HEK293 (cell line): ENCODE measurements around the gene SYT13.

Experiments used
- CTCF ChIP-seq: fragments of 450-650 bp; formaldehyde crosslinking; IDR thresholded peaks from 2 replicates; pipeline ENCODE4 v1.5.1; 2016; ENCODE audit warnings: missing biosample characterization, missing genetic modification characterization
- HIC1 ChIP-seq: fragments of 450-650 bp; formaldehyde crosslinking; IDR thresholded peaks from 2 replicates; pipeline ENCODE4 v1.5.1; 2016; ENCODE audit warnings: missing biosample characterization, missing genetic modification characterization
- KLF1 ChIP-seq: fragments of 450-650 bp; formaldehyde crosslinking; IDR thresholded peaks from 2 replicates; pipeline ENCODE4 v1.5.1; 2016; ENCODE audit warnings: missing biosample characterization, missing genetic modification characterization
- YY1 ChIP-seq: fragments of 450-650 bp; formaldehyde crosslinking; IDR thresholded peaks from 2 replicates; pipeline ENCODE4 v1.5.1; 2018; ENCODE audit warnings: missing biosample characterization, missing genetic modification characterization
- ZBTB21 ChIP-seq: fragments of 450-650 bp; formaldehyde crosslinking; IDR thresholded peaks from 2 replicates; pipeline ENCODE4 v1.5.1; 2017; ENCODE audit warnings: missing biosample characterization, missing genetic modification characterization
- ZNF169 ChIP-seq: fragments of 450-650 bp; formaldehyde crosslinking; IDR thresholded peaks from 2 replicates; pipeline ENCODE4 v1.5.1; 2016; ENCODE audit warnings: missing biosample characterization, missing genetic modification characterization
- ZNF426 ChIP-seq: fragments of 450-650 bp; formaldehyde crosslinking; IDR thresholded peaks from 2 replicates; pipeline ENCODE4 v1.5.1; 2017; ENCODE audit warnings: missing biosample characterization, missing genetic modification characterization, mild to moderate bottlenecking, inconsistent platforms, moderate library complexity
- ZNF433 ChIP-seq: fragments of 450-650 bp; formaldehyde crosslinking; IDR thresholded peaks from 2 replicates; pipeline ENCODE4 v1.5.1; 2016; ENCODE audit warnings: missing biosample characterization, missing genetic modification characterization, low read depth
- ZNF785 ChIP-seq: fragments of 450-650 bp; formaldehyde crosslinking; IDR thresholded peaks from 2 replicates; pipeline ENCODE4 v1.5.1; 2016; ENCODE audit warnings: missing biosample characterization, missing genetic modification characterization
- TF ChIP-seq, protein P1 (sequence below): fragments of 450-650 bp; formaldehyde crosslinking; conservative IDR thresholded peaks from 2 replicates; pipeline ENCODE4 v1.5.1; 2016; ENCODE audit warnings: low read depth, missing biosample characterization, missing genetic modification characterization
- TF ChIP-seq, protein P2 (sequence below): fragments of 450-650 bp; formaldehyde crosslinking; IDR thresholded peaks from 2 replicates; pipeline ENCODE4 v1.5.1; 2016; ENCODE audit warnings: missing biosample characterization, missing genetic modification characterization
- TF ChIP-seq, protein P3 (sequence below): fragments of 450-650 bp; formaldehyde crosslinking; IDR thresholded peaks from 2 replicates; pipeline ENCODE4 v1.5.1; 2016; ENCODE audit warnings: missing biosample characterization, missing genetic modification characterization

DNA sequence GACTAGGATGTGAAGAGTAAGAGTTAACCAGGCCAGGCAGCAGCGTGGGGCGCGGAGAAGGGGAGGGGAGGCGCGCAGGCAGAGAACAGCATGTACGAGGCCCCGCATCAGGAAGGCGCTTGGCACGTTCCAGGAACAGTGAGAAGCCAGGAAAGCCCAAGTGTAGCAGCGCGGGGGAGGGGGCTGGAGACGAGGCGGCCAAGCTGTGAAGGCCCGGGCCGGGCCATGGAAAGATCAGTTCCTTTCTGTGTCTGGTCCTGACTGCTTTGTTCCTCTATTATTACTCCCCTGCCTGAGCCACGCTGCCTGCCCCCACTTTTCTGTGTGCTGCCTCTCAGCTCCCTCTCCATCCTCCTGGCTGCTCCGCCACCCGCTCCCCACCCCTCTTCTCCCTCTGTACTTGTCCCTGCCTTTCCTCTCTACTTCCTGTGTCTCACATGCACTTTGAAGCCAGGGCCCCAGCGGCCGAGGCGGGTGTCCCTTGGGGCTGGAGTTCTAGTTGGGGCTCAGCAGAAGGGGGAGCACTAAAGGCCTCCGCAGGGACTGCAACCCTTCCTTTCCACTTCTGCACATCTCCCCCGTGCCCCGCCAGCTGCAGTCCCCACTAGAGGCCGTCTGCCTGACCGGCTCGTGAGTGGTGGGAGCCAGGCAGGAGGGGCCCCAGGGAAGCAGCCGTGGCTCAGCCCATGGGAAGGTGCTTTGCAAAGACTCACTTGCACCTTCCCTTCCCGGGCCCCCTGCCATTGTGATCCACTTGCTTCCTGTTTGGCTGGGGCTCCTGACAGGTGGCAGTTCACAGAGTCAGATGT, 76.0 kb downstream of the SYT13 start:
- TF ChIP-seq, protein P1, sequence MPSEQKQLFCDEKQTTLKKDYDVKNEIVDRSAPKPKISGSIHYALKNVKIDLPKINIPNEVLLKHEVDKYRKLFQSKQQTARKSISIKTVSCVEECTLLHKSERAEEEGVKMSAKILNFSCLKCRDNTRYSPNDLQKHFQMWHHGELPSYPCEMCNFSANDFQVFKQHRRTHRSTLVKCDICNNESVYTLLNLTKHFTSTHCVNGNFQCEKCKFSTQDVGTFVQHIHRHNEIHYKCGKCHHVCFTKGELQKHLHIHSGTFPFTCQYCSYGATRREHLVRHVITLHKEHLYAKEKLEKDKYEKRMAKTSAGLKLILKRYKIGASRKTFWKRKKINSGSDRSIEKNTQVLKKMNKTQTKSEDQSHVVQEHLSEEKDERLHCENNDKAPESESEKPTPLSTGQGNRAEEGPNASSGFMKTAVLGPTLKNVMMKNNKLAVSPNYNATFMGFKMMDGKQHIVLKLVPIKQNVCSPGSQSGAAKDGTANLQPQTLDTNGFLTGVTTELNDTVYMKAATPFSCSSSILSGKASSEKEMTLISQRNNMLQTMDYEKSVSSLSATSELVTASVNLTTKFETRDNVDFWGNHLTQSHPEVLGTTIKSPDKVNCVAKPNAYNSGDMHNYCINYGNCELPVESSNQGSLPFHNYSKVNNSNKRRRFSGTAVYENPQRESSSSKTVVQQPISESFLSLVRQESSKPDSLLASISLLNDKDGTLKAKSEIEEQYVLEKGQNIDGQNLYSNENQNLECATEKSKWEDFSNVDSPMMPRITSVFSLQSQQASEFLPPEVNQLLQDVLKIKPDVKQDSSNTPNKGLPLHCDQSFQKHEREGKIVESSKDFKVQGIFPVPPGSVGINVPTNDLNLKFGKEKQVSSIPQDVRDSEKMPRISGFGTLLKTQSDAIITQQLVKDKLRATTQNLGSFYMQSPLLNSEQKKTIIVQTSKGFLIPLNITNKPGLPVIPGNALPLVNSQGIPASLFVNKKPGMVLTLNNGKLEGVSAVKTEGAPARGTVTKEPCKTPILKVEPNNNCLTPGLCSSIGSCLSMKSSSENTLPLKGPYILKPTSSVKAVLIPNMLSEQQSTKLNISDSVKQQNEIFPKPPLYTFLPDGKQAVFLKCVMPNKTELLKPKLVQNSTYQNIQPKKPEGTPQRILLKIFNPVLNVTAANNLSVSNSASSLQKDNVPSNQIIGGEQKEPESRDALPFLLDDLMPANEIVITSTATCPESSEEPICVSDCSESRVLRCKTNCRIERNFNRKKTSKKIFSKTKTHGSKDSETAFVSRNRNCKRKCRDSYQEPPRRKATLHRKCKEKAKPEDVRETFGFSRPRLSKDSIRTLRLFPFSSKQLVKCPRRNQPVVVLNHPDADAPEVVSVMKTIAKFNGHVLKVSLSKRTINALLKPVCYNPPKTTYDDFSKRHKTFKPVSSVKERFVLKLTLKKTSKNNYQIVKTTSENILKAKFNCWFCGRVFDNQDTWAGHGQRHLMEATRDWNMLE (tag by site-specific recombination): no peak
- TF ChIP-seq, protein P2, sequence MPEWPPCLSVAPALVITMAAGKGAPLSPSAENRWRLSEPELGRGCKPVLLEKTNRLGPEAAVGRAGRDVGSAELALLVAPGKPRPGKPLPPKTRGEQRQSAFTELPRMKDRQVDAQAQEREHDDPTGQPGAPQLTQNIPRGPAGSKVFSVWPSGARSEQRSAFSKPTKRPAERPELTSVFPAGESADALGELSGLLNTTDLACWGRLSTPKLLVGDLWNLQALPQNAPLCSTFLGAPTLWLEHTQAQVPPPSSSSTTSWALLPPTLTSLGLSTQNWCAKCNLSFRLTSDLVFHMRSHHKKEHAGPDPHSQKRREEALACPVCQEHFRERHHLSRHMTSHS (tag by site-specific recombination): no peak
- TF ChIP-seq CTCF (tag by site-specific recombination) (no peak), ZNF433 (no peak), ZBTB21 (tag by site-specific recombination) (no peak), KLF1 (tag by site-specific recombination) (no peak), ZNF426 (tag by site-specific recombination) (no peak), YY1 (tag by site-specific recombination) (no peak), ZNF785 (tag by site-specific recombination) (no peak), ZNF169 (tag by site-specific recombination) (no peak), HIC1 (tag by site-specific recombination) (no peak)
- TF ChIP-seq, protein P3, sequence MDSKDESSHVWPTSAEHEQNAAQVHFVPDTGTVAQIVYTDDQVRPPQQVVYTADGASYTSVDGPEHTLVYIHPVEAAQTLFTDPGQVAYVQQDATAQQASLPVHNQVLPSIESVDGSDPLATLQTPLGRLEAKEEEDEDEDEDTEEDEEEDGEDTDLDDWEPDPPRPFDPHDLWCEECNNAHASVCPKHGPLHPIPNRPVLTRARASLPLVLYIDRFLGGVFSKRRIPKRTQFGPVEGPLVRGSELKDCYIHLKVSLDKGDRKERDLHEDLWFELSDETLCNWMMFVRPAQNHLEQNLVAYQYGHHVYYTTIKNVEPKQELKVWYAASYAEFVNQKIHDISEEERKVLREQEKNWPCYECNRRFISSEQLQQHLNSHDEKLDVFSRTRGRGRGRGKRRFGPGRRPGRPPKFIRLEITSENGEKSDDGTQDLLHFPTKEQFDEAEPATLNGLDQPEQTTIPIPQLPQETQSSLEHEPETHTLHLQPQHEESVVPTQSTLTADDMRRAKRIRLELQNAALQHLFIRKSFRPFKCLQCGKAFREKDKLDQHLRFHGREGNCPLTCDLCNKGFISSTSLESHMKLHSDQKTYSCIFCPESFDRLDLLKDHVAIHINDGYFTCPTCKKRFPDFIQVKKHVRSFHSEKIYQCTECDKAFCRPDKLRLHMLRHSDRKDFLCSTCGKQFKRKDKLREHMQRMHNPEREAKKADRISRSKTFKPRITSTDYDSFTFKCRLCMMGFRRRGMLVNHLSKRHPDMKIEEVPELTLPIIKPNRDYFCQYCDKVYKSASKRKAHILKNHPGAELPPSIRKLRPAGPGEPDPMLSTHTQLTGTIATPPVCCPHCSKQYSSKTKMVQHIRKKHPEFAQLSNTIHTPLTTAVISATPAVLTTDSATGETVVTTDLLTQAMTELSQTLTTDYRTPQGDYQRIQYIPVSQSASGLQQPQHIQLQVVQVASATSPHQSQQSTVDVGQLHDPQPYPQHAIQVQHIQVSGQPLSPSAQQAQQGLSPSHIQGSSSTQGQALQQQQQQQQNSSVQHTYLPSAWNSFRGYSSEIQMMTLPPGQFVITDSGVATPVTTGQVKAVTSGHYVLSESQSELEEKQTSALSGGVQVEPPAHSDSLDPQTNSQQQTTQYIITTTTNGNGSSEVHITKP (tag by site-specific recombination): 0 out of 2 replicates have a peak, but pooled peaks have one; percentile 17
